Measurements from ENCODE around the gene ZNF563.

DNA sequence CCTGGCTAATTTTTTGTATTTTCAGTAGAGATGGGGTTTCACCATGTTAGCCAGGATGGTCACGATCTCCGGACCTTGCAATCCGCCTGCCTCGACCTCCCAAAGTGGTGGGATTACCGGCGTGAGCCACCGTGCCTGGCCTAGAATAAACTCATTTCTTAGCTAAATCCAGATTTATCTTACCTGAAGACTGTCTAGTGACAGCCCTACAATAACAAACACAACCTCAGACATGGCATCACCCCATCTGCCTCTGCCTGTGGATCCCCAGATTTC, 43.7 kb downstream of the ZNF563 start:
- TF ChIP-seq RELA (IDR thresholded peaks at IDR 0.05; ENCODE audit: borderline replicate concordance, partially characterized antibody) (no peak), RFX5 (IDR thresholded peaks at IDR 0.05; ENCODE audit: low read depth, low read length) (no peak), BRCA1 (IDR thresholded peaks at IDR 0.05; ENCODE audit: low read depth, low read length) (no peak), FOXK2 (IDR thresholded peaks at IDR 0.05) (no peak), YBX1 (IDR thresholded peaks at IDR 0.05) (no peak), NRF1 (conservative IDR thresholded peaks at IDR 0.05; ENCODE audit: low read depth, low read length) (no peak)

All from GM12878 (cell line).